Neutrophil (primary cell): ENCODE results near the gene ARFGAP3.

Source experiments
- H3K27ac ChIP-seq: fragments of 200-600 bp; sonication (generic); 2 replicates; pipeline ENCODE4 v1.5.1; 2016; ENCODE audit warnings: mild to moderate bottlenecking, moderate library complexity
- H3K27me3 ChIP-seq: fragments of 200-600 bp; sonication (generic); 2 replicates; pipeline ENCODE4 v1.6.0; 2016; ENCODE audit warnings: mild to moderate bottlenecking
- H3K36me3 ChIP-seq: fragments of 200-600 bp; sonication (generic); 2 replicates; pipeline ENCODE4 v1.5.1; 2017
- H3K4me1 ChIP-seq, 2 experiments: fragments of 200-600 bp in 1 of 2; sonication (generic) in 1 of 2; 1 replicate in 1 of 2; 2 replicates in 1 of 2; pipeline versions ENCODE4 v1.5.1 to v1.6.1; 2013 to 2016; ENCODE audit warnings: low read depth in 1 of 2, low read length in 1 of 2, mild to moderate bottlenecking in 1 of 2, moderate library complexity in 1 of 2; ENCODE audit not compliant: control insufficient read depth in 1 of 2, insufficient read depth in 1 of 2
- H3K4me3 ChIP-seq, 2 experiments: fragments of 200-600 bp in 1 of 2; sonication (generic) in 1 of 2; 1 replicate in 1 of 2; 2 replicates in 1 of 2; pipeline ENCODE4 v1.5.1; 2013 to 2016; ENCODE audit warnings: low read depth in 1 of 2, low read length in 1 of 2, mild to moderate bottlenecking in 1 of 2, moderate library complexity in 1 of 2
- H3K9me3 ChIP-seq: fragments of 200-600 bp; sonication (generic); 2 replicates; pipeline ENCODE4 v1.5.1; 2016
- TF ChIP-seq, protein P1 (sequence below): fragments of 200-600 bp; sonication (generic); IDR thresholded peaks from 2 replicates; pipeline ENCODE4 v1.5.1; 2016; ENCODE audit warnings: antibody characterized with exemption

The ARFGAP3 gene

GRCh38 chr22:42901790-42902508, 44.9 kb upstream of the ARFGAP3 start:
- TF ChIP-seq, protein P1, sequence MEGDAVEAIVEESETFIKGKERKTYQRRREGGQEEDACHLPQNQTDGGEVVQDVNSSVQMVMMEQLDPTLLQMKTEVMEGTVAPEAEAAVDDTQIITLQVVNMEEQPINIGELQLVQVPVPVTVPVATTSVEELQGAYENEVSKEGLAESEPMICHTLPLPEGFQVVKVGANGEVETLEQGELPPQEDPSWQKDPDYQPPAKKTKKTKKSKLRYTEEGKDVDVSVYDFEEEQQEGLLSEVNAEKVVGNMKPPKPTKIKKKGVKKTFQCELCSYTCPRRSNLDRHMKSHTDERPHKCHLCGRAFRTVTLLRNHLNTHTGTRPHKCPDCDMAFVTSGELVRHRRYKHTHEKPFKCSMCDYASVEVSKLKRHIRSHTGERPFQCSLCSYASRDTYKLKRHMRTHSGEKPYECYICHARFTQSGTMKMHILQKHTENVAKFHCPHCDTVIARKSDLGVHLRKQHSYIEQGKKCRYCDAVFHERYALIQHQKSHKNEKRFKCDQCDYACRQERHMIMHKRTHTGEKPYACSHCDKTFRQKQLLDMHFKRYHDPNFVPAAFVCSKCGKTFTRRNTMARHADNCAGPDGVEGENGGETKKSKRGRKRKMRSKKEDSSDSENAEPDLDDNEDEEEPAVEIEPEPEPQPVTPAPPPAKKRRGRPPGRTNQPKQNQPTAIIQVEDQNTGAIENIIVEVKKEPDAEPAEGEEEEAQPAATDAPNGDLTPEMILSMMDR = no peak
- Histone ChIP-seq H3K27ac (peak overlapping the region; percentile 55), H3K27me3 (no peaks in the 10 kb centered on the region), H3K4me1 (peaks cover 22 to 42% of the 10 kb centered on the region in 2 experiments), H3K9me3 (no peaks in the 10 kb centered on the region), H3K4me3 (no peak overlapping the region), H3K36me3 (peaks cover 23% of the 10 kb centered on the region)

- Histone ChIP-seq H3K36me3 (peaks cover 12% of the 10 kb centered on the region), H3K27ac (peak overlapping the region; percentile 90), H3K4me1 (peaks cover 56 to 69% of the 10 kb centered on the region in 2 experiments), H3K9me3 (no peaks in the 10 kb centered on the region), H3K4me3 (no peak overlapping the region), H3K27me3 (no peaks in the 10 kb centered on the region)
- TF ChIP-seq, protein P1 = no peak
Observed at GRCh38 chr22:42897960-42898359, 40.9 kb upstream of the ARFGAP3 start.

DNA sequence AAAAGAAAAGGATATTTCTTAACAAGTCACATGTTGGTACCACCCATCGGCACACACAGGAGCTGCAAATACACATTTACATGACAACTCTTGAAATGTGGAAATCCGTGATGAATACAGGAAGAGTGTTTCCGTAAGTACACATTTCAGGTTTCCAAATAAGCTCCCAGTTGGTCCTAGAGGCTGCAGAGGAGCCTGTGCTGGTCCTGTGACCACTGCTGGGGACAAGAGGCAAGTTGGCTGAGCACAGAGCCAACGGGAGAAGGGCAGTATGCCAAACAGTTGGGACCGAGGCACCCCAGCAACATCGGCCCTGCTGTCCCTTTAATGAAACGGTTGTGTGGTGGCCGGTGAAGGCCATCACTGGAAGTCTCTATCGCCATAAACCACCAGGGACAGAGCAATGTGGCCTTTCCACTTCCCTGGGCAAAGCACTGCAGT, 38.5 kb upstream of the ARFGAP3 start:
- Histone ChIP-seq H3K4me1 (peaks cover 75 to 80% of the 10 kb centered on the region in 2 experiments), H3K36me3 (peaks cover 3% of the 10 kb centered on the region), H3K27ac (peak overlapping the region; percentile 90), H3K4me3 (peak overlapping the region; percentile 46 to 58), H3K27me3 (no peaks in the 10 kb centered on the region), H3K9me3 (no peaks in the 10 kb centered on the region)
- TF ChIP-seq, protein P1 = no peak

- TF ChIP-seq, protein P1 = no peak
- H3K27ac ChIP-seq = peak overlapping the region; percentile 90
Observed at GRCh38 chr22:42895087-42895486, 38.0 kb upstream of the ARFGAP3 start.

GRCh38 chr22:42893371-42894150, 36.5 kb upstream of the ARFGAP3 start:
- peaks cover 95 to 96% of the 10 kb centered on the region in 2 experiments for H3K4me1 ChIP-seq
- peak overlapping the region; percentile 90 for H3K27ac ChIP-seq
- peak overlapping the region; percentile 47 to 51 for H3K4me3 ChIP-seq
- no peaks in the 10 kb centered on the region for H3K27me3 ChIP-seq
- TF ChIP-seq, protein P1 = no peak
- H3K9me3 ChIP-seq = no peaks in the 10 kb centered on the region
- H3K36me3 ChIP-seq = peaks cover 14% of the 10 kb centered on the region

More at GRCh38 chr22:42895087-42895486, 38.0 kb upstream of the ARFGAP3 start:
- H3K4me3 ChIP-seq = peak overlapping the region; percentile 46 to 58
- H3K4me1 ChIP-seq = peaks cover 79 to 85% of the 10 kb centered on the region in 2 experiments
- H3K36me3 ChIP-seq = peaks cover 8% of the 10 kb centered on the region
- no peaks in the 10 kb centered on the region for H3K27me3 ChIP-seq
- H3K9me3 ChIP-seq = no peaks in the 10 kb centered on the region
